SK-N-MC (cell line): ENCODE data around the gene AASDH.

Experiments used
- EZH2 ChIP-seq: fragments of 200-600 bp; sonication (generic); IDR thresholded peaks from one replicate; pipeline ENCODE4 v1.6.1; 2017; ENCODE audit warnings: antibody characterized with exemption
- FOXP2 ChIP-seq: optimal IDR thresholded peaks from 2 replicates; pipeline ENCODE3; 2011; ENCODE audit warnings: mild to moderate bottlenecking, moderate library complexity; ENCODE audit not compliant: insufficient read depth; ENCODE audit errors: extremely low read length, control extremely low read depth
- POLR2AphosphoS5 ChIP-seq: IDR thresholded peaks from 2 replicates; pipeline ENCODE4 v1.6.1; 2012; ENCODE audit warnings: mild to moderate bottlenecking, low read depth, low read length, borderline replicate concordance

DNA sequence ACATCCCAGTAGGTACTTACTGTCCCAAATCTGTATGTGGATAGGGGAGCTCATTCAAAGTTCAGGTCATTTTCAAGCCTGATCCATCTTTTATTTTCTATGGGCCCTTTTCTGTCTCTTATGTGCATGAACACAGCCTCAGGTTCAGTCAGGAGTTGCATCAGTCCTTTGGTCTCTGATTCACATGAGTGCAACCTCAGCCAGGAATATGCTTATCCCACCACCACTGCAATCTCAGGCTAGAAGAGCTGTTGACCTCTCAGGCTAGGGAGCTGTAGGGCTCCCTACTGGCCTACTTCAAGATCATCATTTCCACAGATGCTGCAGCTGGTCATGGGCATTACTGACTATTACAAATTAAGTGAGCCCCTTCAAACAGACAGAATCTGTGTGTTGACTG lies 27.2 kb downstream of the AASDH start:
- TF ChIP-seq POLR2AphosphoS5: no peak
- no peak for TF ChIP-seq EZH2
- no peak for TF ChIP-seq FOXP2
